ENCODE measurements around the gene STARD7.

The STARD7 gene

GRCh38 chr2:96231316-96231715 lies 22.7 kb upstream of the STARD7 start:
- TF ChIP-seq CTCF (IDR thresholded peaks at IDR 0.05) = no peak

GRCh38 chr2:96225016-96225533 lies 16.4 kb upstream of the STARD7 start:
- no peak for TF ChIP-seq CTCF (IDR thresholded peaks at IDR 0.05)

- TF ChIP-seq CTCF (IDR thresholded peaks at IDR 0.05) = no peak
Observed at GRCh38 chr2:96218508-96219131, 10.0 kb upstream of the STARD7 start.

- no peak for TF ChIP-seq CTCF (IDR thresholded peaks at IDR 0.05)
Observed at GRCh38 chr2:96214554-96214953, 5.9 kb upstream of the STARD7 start.

- no peak for TF ChIP-seq CTCF (IDR thresholded peaks at IDR 0.05)
Observed at GRCh38 chr2:96213379-96213778, 4.8 kb upstream of the STARD7 start.

- TF ChIP-seq CTCF (IDR thresholded peaks at IDR 0.05) = no peak
Observed at GRCh38 chr2:96212339-96212738, 3.7 kb upstream of the STARD7 start.

- no peak for TF ChIP-seq CTCF (IDR thresholded peaks at IDR 0.05)
Observed at GRCh38 chr2:96209729-96210085, 1.1 kb upstream of the STARD7 start.

Measured in LNCAP (cell line).